HepG2 (cell line): ENCODE results near the gene TMEM117. TPM values are rescaled to one million over a fixed set of nuclear protein-coding genes. Genes with fewer than 3 reads are reported as not detected.

ENCODE experiments used
- DNMT1 ChIP-seq: sonication (generic); formaldehyde crosslinking; IDR thresholded peaks from 2 replicates; pipeline ENCODE4 v1.5.1; 2020; ENCODE audit warnings: mild to moderate bottlenecking, missing genetic modification reagents
- JUND ChIP-seq: sonication (generic); formaldehyde crosslinking; IDR thresholded peaks from 2 replicates; pipeline ENCODE4 v1.8.0; 2022; ENCODE audit warnings: mild to moderate bottlenecking, missing genetic modification reagents
- KMT2A ChIP-seq: sonication (generic); formaldehyde crosslinking; IDR thresholded peaks from 2 replicates; pipeline ENCODE4 v1.4.0; 2020; ENCODE audit warnings: missing genetic modification reagents
- MYNN ChIP-seq: sonication (generic); formaldehyde crosslinking; IDR thresholded peaks from 2 replicates; pipeline ENCODE4 v1.4.0; 2020; ENCODE audit warnings: mild to moderate bottlenecking, low read depth, missing genetic modification reagents
- RAD51 ChIP-seq: fragments of 450-650 bp; IDR thresholded peaks from 2 replicates; pipeline ENCODE4 v1.6.1; 2016; ENCODE audit warnings: borderline replicate concordance
- SMC3 ChIP-seq: IDR thresholded peaks from 2 replicates; pipeline ENCODE4 v1.6.1; 2011; ENCODE audit warnings: low read length, improper control_type of control experiment
- SNAPC2 ChIP-seq: sonication (generic); formaldehyde crosslinking; IDR thresholded peaks from 2 replicates; pipeline ENCODE4 v1.8.1; 2022; ENCODE audit warnings: mild to moderate bottlenecking, missing genetic modification reagents
- SRF ChIP-seq: IDR thresholded peaks from 2 replicates; pipeline ENCODE4 v1.6.1; 2011; ENCODE audit warnings: mild to moderate bottlenecking, low read depth, low read length, moderate library complexity
- TEAD2 ChIP-seq: sonication (generic); formaldehyde crosslinking; IDR thresholded peaks from 2 replicates; pipeline ENCODE4 v1.9.0; 2021; ENCODE audit warnings: missing genetic modification reagents
- ZNF24 ChIP-seq: fragments of 450-650 bp; IDR thresholded peaks from 2 replicates; pipeline ENCODE4 v1.6.1; 2017; ENCODE audit warnings: antibody characterized with exemption, mild to moderate bottlenecking
- ZNF550 ChIP-seq: sonication (generic); formaldehyde crosslinking; IDR thresholded peaks from 2 replicates; pipeline ENCODE4 v1.4.0; 2020; ENCODE audit warnings: mild to moderate bottlenecking, missing genetic modification reagents, borderline replicate concordance
- ZNF644 ChIP-seq: IDR thresholded peaks from 2 replicates; pipeline ENCODE4 v1.6.1; 2016; ENCODE audit warnings: low read depth
- ZNF879 ChIP-seq: sonication (generic); formaldehyde crosslinking; IDR thresholded peaks from 2 replicates; pipeline ENCODE4 v1.8.1; 2023; ENCODE audit warnings: missing genetic modification reagents
- polyA plus RNA-seq, 8 experiments: library from polyadenylated mRNA; depleted of rRNA in 3 of 8; stranded (reverse) in 7 of 8; unstranded in 1 of 8; fragments of >200 nt; fragmentation: Illumina TruSeq in 4 of 8; extraction: Trizol in 4 of 8; gene quantifications; 2 replicates each; pipeline versions ENCODE4 v1.2.1 to v1.2.3, GENCODE V29; 2011 to 2016; ENCODE audit warnings: low read depth in 4 of 8, missing spikeins in 1 of 8, mixed read lengths in 1 of 8; ENCODE audit not compliant: insufficient read depth in 1 of 8
- total RNA-seq, 5 experiments: library from RNA; depleted of rRNA; stranded (reverse); fragments of >200 nt; fragmentation: Illumina TruSeq; extraction: Trizol; gene quantifications; 2 replicates each; pipeline ENCODE4 v1.2.3, GENCODE V29; 2016; ENCODE audit warnings: low read depth in 1 of 5
- TF ChIP-seq, protein P1 (sequence below): sonication (generic); formaldehyde crosslinking; IDR thresholded peaks from 2 replicates; pipeline ENCODE4 v1.4.0; 2020; ENCODE audit warnings: missing genetic modification reagents, borderline replicate concordance
- TF ChIP-seq, protein P2 (sequence below): sonication (generic); formaldehyde crosslinking; IDR thresholded peaks from 2 replicates; pipeline ENCODE4 v1.4.0; 2020; ENCODE audit warnings: missing genetic modification reagents
- TF ChIP-seq, protein P3 (sequence below): sonication (generic); formaldehyde crosslinking; IDR thresholded peaks from 2 replicates; pipeline ENCODE4 v1.4.0; 2020; ENCODE audit warnings: missing genetic modification reagents
- TF ChIP-seq, protein P4 (sequence below): sonication (generic); formaldehyde crosslinking; IDR thresholded peaks from 2 replicates; pipeline ENCODE4 v1.4.0; 2020; ENCODE audit warnings: mild to moderate bottlenecking, low read depth, missing genetic modification reagents
- TF ChIP-seq, protein P5 (sequence below): IDR thresholded peaks from 2 replicates; pipeline ENCODE4 v1.6.1; 2016; ENCODE audit warnings: mild to moderate bottlenecking, missing biosample characterization, missing genetic modification reagents
- TF ChIP-seq, protein P6 (sequence below): sonication (generic); formaldehyde crosslinking; IDR thresholded peaks from 2 replicates; pipeline ENCODE4 v1.8.0; 2022; ENCODE audit warnings: mild to moderate bottlenecking, missing genetic modification reagents, borderline replicate concordance
- TF ChIP-seq, protein P7 (sequence below): sonication (generic); formaldehyde crosslinking; IDR thresholded peaks from 2 replicates; pipeline ENCODE4 v1.5.1; 2020; ENCODE audit warnings: mild to moderate bottlenecking, missing genetic modification reagents, borderline replicate concordance

The TMEM117 gene
- total and polyA plus RNA-seq, 2 of the 13 experiments (the other 11 are each of a cell fraction or from before 2014, with no cell fraction given), result 2.8 to 8.5 TPM

DNA sequence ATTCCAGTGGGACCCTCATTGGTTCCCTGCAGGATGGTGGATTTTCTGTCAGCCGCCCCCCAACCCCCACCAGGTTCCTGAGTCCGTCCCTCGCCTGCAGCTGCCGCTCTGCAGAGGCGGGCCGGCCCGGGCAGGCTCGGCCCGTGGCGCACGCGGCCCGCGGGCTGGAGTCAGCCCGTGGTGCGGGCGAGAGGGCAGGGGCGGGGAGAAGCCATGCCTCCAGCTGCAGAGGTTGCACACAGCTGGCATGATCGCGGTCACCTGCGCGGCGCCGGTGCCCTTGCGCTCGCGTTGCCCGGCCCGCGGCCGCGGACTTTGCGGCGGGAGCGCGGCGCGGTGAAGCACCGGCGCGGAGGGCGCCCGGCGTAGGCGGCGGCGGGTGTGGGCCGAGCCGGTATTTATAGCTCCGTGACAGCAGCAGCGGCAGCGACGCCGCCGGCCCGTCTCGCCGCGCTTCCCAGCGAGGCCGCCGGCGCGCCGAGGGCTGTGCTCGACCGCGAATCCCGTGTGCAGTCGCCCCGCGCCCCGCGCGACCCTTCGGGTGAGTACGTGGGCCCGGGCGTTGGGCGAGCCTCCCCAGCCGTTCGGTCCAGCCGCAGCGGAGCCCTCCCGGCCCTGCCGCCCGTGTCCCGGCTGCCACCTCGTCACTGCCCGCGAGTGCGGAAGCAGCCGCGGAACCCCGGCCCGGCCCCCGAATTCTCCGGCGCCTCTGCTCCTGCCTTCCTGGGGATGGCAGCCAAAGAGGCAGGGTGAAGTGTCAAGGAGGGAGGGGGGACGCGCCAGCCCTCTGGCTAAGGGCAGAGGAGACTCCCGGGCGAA is at the start of gene TMEM117 (continued):
- TF ChIP-seq, protein P1, sequence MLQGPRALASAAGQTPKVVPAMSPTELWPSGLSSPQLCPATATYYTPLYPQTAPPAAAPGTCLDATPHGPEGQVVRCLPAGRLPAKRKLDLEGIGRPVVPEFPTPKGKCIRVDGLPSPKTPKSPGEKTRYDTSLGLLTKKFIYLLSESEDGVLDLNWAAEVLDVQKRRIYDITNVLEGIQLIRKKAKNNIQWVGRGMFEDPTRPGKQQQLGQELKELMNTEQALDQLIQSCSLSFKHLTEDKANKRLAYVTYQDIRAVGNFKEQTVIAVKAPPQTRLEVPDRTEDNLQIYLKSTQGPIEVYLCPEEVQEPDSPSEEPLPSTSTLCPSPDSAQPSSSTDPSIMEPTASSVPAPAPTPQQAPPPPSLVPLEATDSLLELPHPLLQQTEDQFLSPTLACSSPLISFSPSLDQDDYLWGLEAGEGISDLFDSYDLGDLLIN (CRISPR knock-in tag), result no peak
- no peak for TF ChIP-seq ZNF644 (CRISPR knock-in tag)
- TF ChIP-seq ZNF879 (CRISPR knock-in tag), result no peak
- no peak for TF ChIP-seq DNMT1
- no peak for TF ChIP-seq SNAPC2 (CRISPR knock-in tag)
- no peak for TF ChIP-seq ZNF24
- TF ChIP-seq MYNN (CRISPR knock-in tag), result no peak
- no peak for TF ChIP-seq ZNF550
- TF ChIP-seq KMT2A (CRISPR knock-in tag), result peak; percentile 79; the same call in 1 of the 2 replicates
- TF ChIP-seq, protein P2, sequence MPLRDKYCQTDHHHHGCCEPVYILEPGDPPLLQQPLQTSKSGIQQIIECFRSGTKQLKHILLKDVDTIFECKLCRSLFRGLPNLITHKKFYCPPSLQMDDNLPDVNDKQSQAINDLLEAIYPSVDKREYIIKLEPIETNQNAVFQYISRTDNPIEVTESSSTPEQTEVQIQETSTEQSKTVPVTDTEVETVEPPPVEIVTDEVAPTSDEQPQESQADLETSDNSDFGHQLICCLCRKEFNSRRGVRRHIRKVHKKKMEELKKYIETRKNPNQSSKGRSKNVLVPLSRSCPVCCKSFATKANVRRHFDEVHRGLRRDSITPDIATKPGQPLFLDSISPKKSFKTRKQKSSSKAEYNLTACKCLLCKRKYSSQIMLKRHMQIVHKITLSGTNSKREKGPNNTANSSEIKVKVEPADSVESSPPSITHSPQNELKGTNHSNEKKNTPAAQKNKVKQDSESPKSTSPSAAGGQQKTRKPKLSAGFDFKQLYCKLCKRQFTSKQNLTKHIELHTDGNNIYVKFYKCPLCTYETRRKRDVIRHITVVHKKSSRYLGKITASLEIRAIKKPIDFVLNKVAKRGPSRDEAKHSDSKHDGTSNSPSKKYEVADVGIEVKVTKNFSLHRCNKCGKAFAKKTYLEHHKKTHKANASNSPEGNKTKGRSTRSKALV, result no peak; the same call in 1 of the 2 replicates
- TF ChIP-seq, protein P3, sequence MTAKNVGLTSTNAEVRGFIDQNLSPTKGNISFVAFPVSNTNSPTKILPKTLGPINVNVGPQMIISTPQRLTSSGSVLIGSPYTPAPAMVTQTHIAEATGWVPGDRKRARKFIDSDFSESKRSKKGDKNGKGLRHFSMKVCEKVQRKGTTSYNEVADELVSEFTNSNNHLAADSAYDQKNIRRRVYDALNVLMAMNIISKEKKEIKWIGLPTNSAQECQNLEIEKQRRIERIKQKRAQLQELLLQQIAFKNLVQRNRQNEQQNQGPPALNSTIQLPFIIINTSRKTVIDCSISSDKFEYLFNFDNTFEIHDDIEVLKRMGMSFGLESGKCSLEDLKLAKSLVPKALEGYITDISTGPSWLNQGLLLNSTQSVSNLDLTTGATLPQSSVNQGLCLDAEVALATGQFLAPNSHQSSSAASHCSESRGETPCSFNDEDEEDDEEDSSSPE, result peak; percentile 62; the same call in 1 of the 2 replicates
- TF ChIP-seq, protein P4, sequence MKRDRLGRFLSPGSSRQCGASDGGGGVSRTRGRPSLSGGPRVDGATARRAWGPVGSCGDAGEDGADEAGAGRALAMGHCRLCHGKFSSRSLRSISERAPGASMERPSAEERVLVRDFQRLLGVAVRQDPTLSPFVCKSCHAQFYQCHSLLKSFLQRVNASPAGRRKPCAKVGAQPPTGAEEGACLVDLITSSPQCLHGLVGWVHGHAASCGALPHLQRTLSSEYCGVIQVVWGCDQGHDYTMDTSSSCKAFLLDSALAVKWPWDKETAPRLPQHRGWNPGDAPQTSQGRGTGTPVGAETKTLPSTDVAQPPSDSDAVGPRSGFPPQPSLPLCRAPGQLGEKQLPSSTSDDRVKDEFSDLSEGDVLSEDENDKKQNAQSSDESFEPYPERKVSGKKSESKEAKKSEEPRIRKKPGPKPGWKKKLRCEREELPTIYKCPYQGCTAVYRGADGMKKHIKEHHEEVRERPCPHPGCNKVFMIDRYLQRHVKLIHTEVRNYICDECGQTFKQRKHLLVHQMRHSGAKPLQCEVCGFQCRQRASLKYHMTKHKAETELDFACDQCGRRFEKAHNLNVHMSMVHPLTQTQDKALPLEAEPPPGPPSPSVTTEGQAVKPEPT (CRISPR knock-in tag), result 0 out of 2 replicates have a peak, but pooled peaks have one; percentile 64
- TF ChIP-seq SMC3, result no peak
- TF ChIP-seq SRF, result no peak
- TF ChIP-seq, protein P5, sequence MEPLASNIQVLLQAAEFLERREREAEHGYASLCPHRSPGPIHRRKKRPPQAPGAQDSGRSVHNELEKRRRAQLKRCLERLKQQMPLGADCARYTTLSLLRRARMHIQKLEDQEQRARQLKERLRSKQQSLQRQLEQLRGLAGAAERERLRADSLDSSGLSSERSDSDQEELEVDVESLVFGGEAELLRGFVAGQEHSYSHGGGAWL, result peak; percentile 19; the same call in 1 of the 2 replicates
- 0 out of 2 replicates have a peak, but pooled peaks have one; percentile 71 for TF ChIP-seq TEAD2 (CRISPR knock-in tag)
- no peak for TF ChIP-seq RAD51
- TF ChIP-seq, protein P6, sequence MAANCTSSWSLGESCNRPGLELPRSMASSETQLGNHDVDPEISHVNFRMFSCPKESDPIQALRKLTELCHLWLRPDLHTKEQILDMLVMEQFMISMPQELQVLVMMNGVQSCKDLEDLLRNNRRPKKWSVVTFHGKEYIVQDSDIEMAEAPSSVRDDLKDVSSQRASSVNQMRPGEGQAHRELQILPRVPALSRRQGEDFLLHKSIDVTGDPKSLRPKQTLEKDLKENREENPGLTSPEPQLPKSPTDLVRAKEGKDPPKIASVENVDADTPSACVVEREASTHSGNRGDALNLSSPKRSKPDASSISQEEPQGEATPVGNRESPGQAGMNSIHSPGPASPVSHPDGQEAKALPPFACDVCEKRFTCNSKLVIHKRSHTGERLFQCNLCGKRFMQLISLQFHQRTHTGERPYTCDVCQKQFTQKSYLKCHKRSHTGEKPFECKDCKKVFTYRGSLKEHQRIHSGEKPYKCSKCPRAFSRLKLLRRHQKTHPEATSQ (CRISPR knock-in tag), result no peak
- TF ChIP-seq, protein P7, sequence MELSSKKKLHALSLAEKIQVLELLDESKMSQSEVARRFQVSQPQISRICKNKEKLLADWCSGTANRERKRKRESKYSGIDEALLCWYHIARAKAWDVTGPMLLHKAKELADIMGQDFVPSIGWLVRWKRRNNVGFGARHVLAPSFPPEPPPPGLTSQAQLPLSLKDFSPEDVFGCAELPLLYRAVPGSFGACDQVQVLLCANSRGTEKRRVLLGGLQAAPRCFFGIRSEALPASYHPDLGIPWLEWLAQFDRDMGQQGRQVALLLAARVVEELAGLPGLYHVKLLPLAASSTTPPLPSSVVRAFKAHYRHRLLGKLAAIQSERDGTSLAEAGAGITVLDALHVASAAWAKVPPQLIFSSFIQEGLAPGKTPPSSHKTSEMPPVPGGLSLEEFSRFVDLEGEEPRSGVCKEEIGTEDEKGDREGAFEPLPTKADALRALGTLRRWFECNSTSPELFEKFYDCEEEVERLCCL (CRISPR knock-in tag), result no peak
- no peak; the same call in 1 of the 2 replicates for TF ChIP-seq JUND (CRISPR knock-in tag)
